Measurements from ENCODE around the gene LYSMD1.

DNA sequence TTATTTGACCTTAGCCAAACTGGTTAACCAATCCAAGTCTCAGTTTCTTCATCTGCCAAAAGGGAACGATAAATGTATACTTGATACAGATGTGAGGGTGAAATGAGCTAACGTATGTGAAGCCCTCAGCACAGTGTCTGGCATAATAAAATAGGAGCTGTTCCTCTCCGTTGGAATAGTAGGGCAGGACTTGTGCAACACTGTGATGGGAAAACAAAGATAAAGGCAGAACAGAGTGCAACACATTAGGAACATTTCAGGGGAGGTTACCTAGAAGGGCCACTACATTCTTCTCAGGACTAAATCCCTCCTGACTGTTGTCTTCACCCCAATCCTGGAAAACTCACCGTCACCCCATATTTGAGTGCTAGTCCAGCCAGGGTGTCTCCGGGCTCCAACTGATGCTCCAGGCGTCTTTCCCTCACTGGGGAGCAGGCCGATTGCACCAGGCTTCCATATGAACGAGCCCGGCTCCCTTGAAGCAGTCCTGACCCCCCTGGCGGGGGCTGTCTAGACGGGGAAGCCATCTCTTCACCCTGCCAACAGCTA lies 896 bp downstream of the LYSMD1 start:
- TF ChIP-seq, protein P1, sequence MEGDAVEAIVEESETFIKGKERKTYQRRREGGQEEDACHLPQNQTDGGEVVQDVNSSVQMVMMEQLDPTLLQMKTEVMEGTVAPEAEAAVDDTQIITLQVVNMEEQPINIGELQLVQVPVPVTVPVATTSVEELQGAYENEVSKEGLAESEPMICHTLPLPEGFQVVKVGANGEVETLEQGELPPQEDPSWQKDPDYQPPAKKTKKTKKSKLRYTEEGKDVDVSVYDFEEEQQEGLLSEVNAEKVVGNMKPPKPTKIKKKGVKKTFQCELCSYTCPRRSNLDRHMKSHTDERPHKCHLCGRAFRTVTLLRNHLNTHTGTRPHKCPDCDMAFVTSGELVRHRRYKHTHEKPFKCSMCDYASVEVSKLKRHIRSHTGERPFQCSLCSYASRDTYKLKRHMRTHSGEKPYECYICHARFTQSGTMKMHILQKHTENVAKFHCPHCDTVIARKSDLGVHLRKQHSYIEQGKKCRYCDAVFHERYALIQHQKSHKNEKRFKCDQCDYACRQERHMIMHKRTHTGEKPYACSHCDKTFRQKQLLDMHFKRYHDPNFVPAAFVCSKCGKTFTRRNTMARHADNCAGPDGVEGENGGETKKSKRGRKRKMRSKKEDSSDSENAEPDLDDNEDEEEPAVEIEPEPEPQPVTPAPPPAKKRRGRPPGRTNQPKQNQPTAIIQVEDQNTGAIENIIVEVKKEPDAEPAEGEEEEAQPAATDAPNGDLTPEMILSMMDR (conservative IDR thresholded peaks at IDR 0.05) = no peak
- TF ChIP-seq ZFX (IDR thresholded peaks at IDR 0.05) = no peak

Data from C4-2B (cell line).